ENCODE measurements around the gene C19orf85.
"Not testable (repeated sequence)": the region's sequence is repeated elsewhere in the genome, so short reads cannot be mapped to it uniquely, and the experiment has no call there.

Gene C19orf85

GRCh38 chr19:55436847-55437246 is 27.7 kb downstream of the C19orf85 start:
- no peak for DNase-seq

- no peak for DNase-seq
These were observed 29.5 kb downstream of the C19orf85 start for GRCh38 chr19:55435020-55435419.

GRCh38 chr19:55434356-55434919 is 30.1 kb downstream of the C19orf85 start:
- DNase-seq, result no peak

GRCh38 chr19:55433292-55433691 is 31.3 kb downstream of the C19orf85 start:
- no peak for DNase-seq

GRCh38 chr19:55432241-55432959 is 32.2 kb downstream of the C19orf85 start:
- DNase-seq, result no peak

- DNase-seq, result no peak
These were observed 33.4 kb downstream of the C19orf85 start for GRCh38 chr19:55431183-55431582.

- DNase-seq, result no peak
These were observed 38.5 kb downstream of the C19orf85 start for GRCh38 chr19:55426042-55426441.

GRCh38 chr19:55424518-55424917 is 40.0 kb downstream of the C19orf85 start:
- no peak for DNase-seq

GRCh38 chr19:55423225-55424005 is 41.1 kb downstream of the C19orf85 start:
- DNase-seq, result no peak

- not testable (repeated sequence) for DNase-seq
These were observed 43.3 kb downstream of the C19orf85 start for GRCh38 chr19:55421281-55421680.

GRCh38 chr19:55419624-55420236 is 44.8 kb downstream of the C19orf85 start:
- DNase-seq, result no peak

- no peak for DNase-seq
These were observed 45.4 kb downstream of the C19orf85 start for GRCh38 chr19:55419103-55419502.

GRCh38 chr19:55418185-55418584 is 46.4 kb downstream of the C19orf85 start:
- DNase-seq, result no peak

All from NCI-H1048 (cell line).